HepG2 (cell line): Measurements from ENCODE around the gene ADARB2.

Experiments used
- CTCF ChIP-seq: sonication (generic); formaldehyde crosslinking; IDR thresholded peaks from 2 replicates; pipeline ENCODE4 v1.5.0; 2020; ENCODE audit warnings: mild to moderate bottlenecking, missing genetic modification reagents, moderate library complexity
- JUN ChIP-seq: sonication (generic); formaldehyde crosslinking; IDR thresholded peaks from 2 replicates; pipeline ENCODE4 v1.4.0; 2020; ENCODE audit warnings: mild to moderate bottlenecking, missing genetic modification reagents
- MED8 ChIP-seq: sonication (generic); formaldehyde crosslinking; IDR thresholded peaks from 2 replicates; pipeline ENCODE4 v1.8.1; 2023; ENCODE audit warnings: mild to moderate bottlenecking, missing genetic modification reagents; ENCODE audit not compliant: insufficient replicate concordance
- POLR2A ChIP-seq, 2 experiments: IDR thresholded peaks; 2 replicates each; pipeline ENCODE4 v1.6.1; 2011; ENCODE audit warnings: low read depth in 2 of 2, low read length in 2 of 2, mild to moderate bottlenecking in 1 of 2, moderate library complexity in 1 of 2; ENCODE audit not compliant: insufficient read depth in 1 of 2
- POLR2AphosphoS5 ChIP-seq: IDR thresholded peaks from 2 replicates; pipeline ENCODE4 v1.6.1; 2012; ENCODE audit warnings: low read depth, low read length
- SMC3 ChIP-seq: IDR thresholded peaks from 2 replicates; pipeline ENCODE4 v1.6.1; 2011; ENCODE audit warnings: low read length, improper control_type of control experiment
- TAF1 ChIP-seq: sonication (generic); formaldehyde crosslinking; IDR thresholded peaks from 2 replicates; pipeline ENCODE4 v1.4.0; 2020; ENCODE audit warnings: missing genetic modification reagents
- TRIM24 ChIP-seq: sonication (generic); formaldehyde crosslinking; IDR thresholded peaks from 2 replicates; pipeline ENCODE4 v1.8.0; 2022; ENCODE audit warnings: mild to moderate bottlenecking, missing genetic modification reagents
- TSC22D2 ChIP-seq: sonication (generic); formaldehyde crosslinking; IDR thresholded peaks from 2 replicates; pipeline ENCODE4 v1.5.1; 2020; ENCODE audit warnings: missing genetic modification reagents, mild to moderate bottlenecking, borderline replicate concordance
- ZBTB1 ChIP-seq: sonication (generic); formaldehyde crosslinking; IDR thresholded peaks from 2 replicates; pipeline ENCODE4 v1.4.0; 2020; ENCODE audit warnings: missing genetic modification reagents, borderline replicate concordance
- ZNF563 ChIP-seq: sonication (generic); formaldehyde crosslinking; IDR thresholded peaks from 2 replicates; pipeline ENCODE4 v1.8.0; 2022; ENCODE audit warnings: mild to moderate bottlenecking, moderate library complexity, missing genetic modification reagents

GRCh38 chr10:1579141-1579491 is 158.2 kb downstream of the ADARB2 start:
- TF ChIP-seq POLR2AphosphoS5, result no peak
- no peak for TF ChIP-seq CTCF
- no peak for TF ChIP-seq POLR2A (IDR thresholded peaks at IDR 0.05; ENCODE audit: insufficient read depth in 1 of 2, low read depth in 2 of 2, low read length in 2 of 2)
- TF ChIP-seq ZNF563 (CRISPR knock-in tag), result no peak
- TF ChIP-seq TAF1 (CRISPR knock-in tag), result no peak
- no peak for TF ChIP-seq TSC22D2
- TF ChIP-seq MED8, result no peak
- TF ChIP-seq JUN (CRISPR knock-in tag), result no peak
- no peak for TF ChIP-seq ZBTB1 (CRISPR knock-in tag)
- no peak for TF ChIP-seq SMC3
- TF ChIP-seq TRIM24 (CRISPR knock-in tag), result no peak
